Mammary epithelial cell (primary cell): ENCODE data around the gene PGAP3.

Experiments used
- EZH2 ChIP-seq: IDR thresholded peaks from 2 replicates; pipeline ENCODE4 v1.6.1; 2012; ENCODE audit warnings: low read length, inconsistent platforms, borderline replicate concordance
- TF ChIP-seq, protein P1 (sequence below), 2 donors: IDR thresholded peaks in 1 of 2; conservative IDR thresholded peaks in 1 of 2; 2 replicates each; pipeline ENCODE4 v1.5.1; 2011 to 2012; ENCODE audit warnings: inconsistent platforms in 2 of 2, low read length in 2 of 2, mild to moderate bottlenecking in 2 of 2, control low read depth in 1 of 2, low read depth in 1 of 2; ENCODE audit not compliant: insufficient read depth in 1 of 2; ENCODE audit errors: extremely low read depth in 1 of 2

DNA sequence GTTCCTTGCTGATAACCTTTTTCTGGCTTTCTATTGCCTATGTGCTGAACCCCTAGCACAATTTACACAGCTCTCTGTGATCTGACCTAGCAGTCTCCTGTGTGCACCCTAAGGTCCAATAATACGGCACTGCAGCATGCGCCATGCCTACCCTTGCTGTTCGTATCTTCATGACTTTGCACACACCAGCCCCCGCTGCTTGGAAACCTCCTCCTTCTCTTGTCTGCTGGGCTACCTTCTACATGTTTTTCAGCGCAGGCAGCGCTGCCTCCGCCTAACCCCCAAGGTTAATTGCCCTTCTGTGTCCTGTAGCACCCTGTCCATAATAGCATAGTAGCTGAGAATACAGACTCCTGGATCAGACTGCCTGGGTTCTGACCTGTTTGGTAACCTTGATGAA, 49.5 kb downstream of the PGAP3 start:
- TF ChIP-seq, protein P1, sequence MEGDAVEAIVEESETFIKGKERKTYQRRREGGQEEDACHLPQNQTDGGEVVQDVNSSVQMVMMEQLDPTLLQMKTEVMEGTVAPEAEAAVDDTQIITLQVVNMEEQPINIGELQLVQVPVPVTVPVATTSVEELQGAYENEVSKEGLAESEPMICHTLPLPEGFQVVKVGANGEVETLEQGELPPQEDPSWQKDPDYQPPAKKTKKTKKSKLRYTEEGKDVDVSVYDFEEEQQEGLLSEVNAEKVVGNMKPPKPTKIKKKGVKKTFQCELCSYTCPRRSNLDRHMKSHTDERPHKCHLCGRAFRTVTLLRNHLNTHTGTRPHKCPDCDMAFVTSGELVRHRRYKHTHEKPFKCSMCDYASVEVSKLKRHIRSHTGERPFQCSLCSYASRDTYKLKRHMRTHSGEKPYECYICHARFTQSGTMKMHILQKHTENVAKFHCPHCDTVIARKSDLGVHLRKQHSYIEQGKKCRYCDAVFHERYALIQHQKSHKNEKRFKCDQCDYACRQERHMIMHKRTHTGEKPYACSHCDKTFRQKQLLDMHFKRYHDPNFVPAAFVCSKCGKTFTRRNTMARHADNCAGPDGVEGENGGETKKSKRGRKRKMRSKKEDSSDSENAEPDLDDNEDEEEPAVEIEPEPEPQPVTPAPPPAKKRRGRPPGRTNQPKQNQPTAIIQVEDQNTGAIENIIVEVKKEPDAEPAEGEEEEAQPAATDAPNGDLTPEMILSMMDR (conservative IDR thresholded peaks at IDR 0.05 in 1 of 2, IDR thresholded peaks at IDR 0.05 in 1 of 2; ENCODE audit: extremely low read depth in 1 of 2, insufficient read depth in 1 of 2, low read depth in 1 of 2, low read length in 2 of 2): no peak
- TF ChIP-seq EZH2: no peak
